AG10803 (cell line): ENCODE measurements around the gene VPS37B.

Source experiments
- DNase-seq: peaks from one replicate; pipeline ENCODE4 v3.0.0; 2010; ENCODE audit warnings: low read depth
- H3K4me3 ChIP-seq: 2 replicates; pipeline ENCODE4 v1.5.1; 2011; ENCODE audit warnings: mild to moderate bottlenecking, low read length, control low read depth
- CTCF ChIP-seq: conservative IDR thresholded peaks from 2 replicates; pipeline ENCODE4 v1.5.1; 2011; ENCODE audit warnings: mild to moderate bottlenecking, low read length, control low read depth, inconsistent platforms

VPS37B gene

GRCh38 chr12:122830517-122831214 is 65.3 kb downstream of the VPS37B start:
- peak; percentile 78 for DNase-seq
- TF ChIP-seq CTCF, result no peak
- H3K4me3 ChIP-seq, result no peak overlapping the region

GRCh38 chr12:122827258-122827657 is 68.7 kb downstream of the VPS37B start:
- no peak overlapping the region for H3K4me3 ChIP-seq
- no peak for DNase-seq
- TF ChIP-seq CTCF, result no peak

DNA sequence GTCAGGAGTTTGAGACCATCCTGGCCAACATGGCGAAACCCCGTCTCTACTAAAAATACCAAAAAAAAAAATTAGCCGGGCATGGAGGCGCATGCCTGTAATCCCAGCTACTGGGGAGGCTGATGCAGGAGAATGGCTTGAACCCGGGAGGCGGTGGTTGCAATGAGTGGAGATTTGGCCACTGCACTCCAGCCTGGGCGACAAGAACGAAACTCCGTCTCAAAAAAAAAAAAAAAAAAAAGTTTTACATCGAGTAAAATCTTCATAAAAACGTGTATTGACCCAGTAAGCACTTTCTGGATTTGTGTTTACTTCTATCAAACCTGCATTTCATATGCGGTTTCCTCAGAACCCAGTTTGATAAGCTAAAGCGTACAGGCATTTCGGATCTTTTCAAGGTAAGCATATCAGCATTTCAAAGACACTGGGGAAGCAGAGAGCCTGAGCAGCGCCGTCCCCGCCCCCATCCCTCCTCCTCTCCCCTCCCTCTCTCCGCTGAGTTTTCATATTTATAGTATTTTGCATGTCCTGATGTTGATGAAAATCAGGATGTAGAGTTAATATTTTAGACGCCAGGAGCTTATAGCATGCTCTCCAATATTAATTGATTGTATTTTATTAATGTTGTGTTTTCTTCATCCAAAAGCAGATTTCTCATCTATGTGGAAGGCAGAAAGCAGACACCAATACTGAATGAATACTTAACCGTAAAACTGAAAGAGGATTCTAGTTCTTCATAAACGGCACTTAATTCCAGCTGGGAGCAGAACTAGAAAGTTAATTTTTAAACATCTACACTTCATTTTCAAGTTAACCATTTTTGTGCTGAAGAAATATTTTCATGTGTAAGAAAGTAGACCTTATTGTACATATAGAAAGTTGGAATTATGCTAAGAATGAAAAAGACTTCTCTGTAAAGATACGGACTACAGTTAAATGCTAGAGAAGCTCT is 69.9 kb downstream of the VPS37B start:
- no peak for TF ChIP-seq CTCF
- H3K4me3 ChIP-seq, result peak overlapping the region; percentile 57

GRCh38 chr12:122823429-122823828 is 72.5 kb downstream of the VPS37B start:
- DNase-seq, result no peak
- TF ChIP-seq CTCF, result no peak
- no peak overlapping the region for H3K4me3 ChIP-seq

More for the DNA sequence above, 69.9 kb downstream of the VPS37B start:
- DNase-seq, result no peak

- TF ChIP-seq CTCF, result no peak
- H3K4me3 ChIP-seq, result no peak overlapping the region
- no peak for DNase-seq
Measured at GRCh38 chr12:122820838-122821271, 75.1 kb downstream of the VPS37B start.

GRCh38 chr12:122820138-122820537 is 75.8 kb downstream of the VPS37B start:
- no peak for DNase-seq
- no peak overlapping the region for H3K4me3 ChIP-seq
- TF ChIP-seq CTCF, result no peak
